Pons (tissue), 1 donor: Measurements from ENCODE around the gene DUSP2.

Experiments used
- DNase-seq: peaks from one replicate; pipeline ENCODE4 v3.0.0-alpha.2; 2016; ENCODE audit warnings: low spot score

Gene DUSP2

GRCh38 chr2:96099861-96100798 is 45.1 kb downstream of the DUSP2 start:
- no peak for DNase-seq

- DNase-seq, result no peak
Measured at GRCh38 chr2:96098900-96099590, 46.2 kb downstream of the DUSP2 start.

GRCh38 chr2:96097951-96098823 is 47.1 kb downstream of the DUSP2 start:
- DNase-seq, result no peak

GRCh38 chr2:96097441-96097840 is 47.8 kb downstream of the DUSP2 start:
- DNase-seq, result no peak

GRCh38 chr2:96095116-96095636 is 50.1 kb downstream of the DUSP2 start:
- DNase-seq, result no peak

- DNase-seq, result no peak
Measured at GRCh38 chr2:96093528-96093927, 51.7 kb downstream of the DUSP2 start.
